OCI-LY7 (cell line): ENCODE data around the gene LRRC47.

Experiments used
- EZH2phosphoT487 ChIP-seq: fragments of 200-600 bp; sonication (generic); IDR thresholded peaks from 2 replicates; pipeline ENCODE4 v1.6.1; 2018; ENCODE audit warnings: low read depth, borderline replicate concordance, mild to moderate bottlenecking, mixed run types, antibody characterized with exemption, low read length, moderate library complexity, mixed read lengths
- TF ChIP-seq, protein P1 (sequence below): fragments of 200-600 bp; sonication (generic); conservative IDR thresholded peaks from 2 replicates; pipeline ENCODE4 v1.5.1; 2014; ENCODE audit warnings: mild to moderate bottlenecking, antibody characterized with exemption, low read length, moderate library complexity, mixed read lengths

GRCh38 chr1:3807769-3808168 lies 11.5 kb upstream of the LRRC47 start:
- TF ChIP-seq, protein P1, sequence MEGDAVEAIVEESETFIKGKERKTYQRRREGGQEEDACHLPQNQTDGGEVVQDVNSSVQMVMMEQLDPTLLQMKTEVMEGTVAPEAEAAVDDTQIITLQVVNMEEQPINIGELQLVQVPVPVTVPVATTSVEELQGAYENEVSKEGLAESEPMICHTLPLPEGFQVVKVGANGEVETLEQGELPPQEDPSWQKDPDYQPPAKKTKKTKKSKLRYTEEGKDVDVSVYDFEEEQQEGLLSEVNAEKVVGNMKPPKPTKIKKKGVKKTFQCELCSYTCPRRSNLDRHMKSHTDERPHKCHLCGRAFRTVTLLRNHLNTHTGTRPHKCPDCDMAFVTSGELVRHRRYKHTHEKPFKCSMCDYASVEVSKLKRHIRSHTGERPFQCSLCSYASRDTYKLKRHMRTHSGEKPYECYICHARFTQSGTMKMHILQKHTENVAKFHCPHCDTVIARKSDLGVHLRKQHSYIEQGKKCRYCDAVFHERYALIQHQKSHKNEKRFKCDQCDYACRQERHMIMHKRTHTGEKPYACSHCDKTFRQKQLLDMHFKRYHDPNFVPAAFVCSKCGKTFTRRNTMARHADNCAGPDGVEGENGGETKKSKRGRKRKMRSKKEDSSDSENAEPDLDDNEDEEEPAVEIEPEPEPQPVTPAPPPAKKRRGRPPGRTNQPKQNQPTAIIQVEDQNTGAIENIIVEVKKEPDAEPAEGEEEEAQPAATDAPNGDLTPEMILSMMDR, result no peak
- no peak for TF ChIP-seq EZH2phosphoT487
